OCI-LY1 (cell line): ENCODE measurements around the gene ZFYVE26.

Experiments used
- H2AFZ ChIP-seq: fragments of 200-600 bp; sonication (generic), shearing (Covaris generic); 2 replicates; pipeline ENCODE4 v1.6.0; 2014; ENCODE audit warnings: antibody characterized with exemption, mild to moderate bottlenecking, low read length
- H3F3A ChIP-seq: fragments of 200-600 bp; sonication (generic), shearing (Covaris generic); 2 replicates; pipeline ENCODE4 v1.6.0; 2014; ENCODE audit warnings: mild to moderate bottlenecking, antibody characterized with exemption, low read length, moderate library complexity; ENCODE audit not compliant: insufficient read depth
- H3K27ac ChIP-seq: fragments of 200-600 bp; sonication (generic); 2 replicates; pipeline ENCODE4 v1.5.1; 2014; ENCODE audit warnings: low read length, mixed run types, mild to moderate bottlenecking, low read depth; ENCODE audit not compliant: poor library complexity, severe bottlenecking
- H3K27me3 ChIP-seq: fragments of 200-600 bp; sonication (generic); 2 replicates; pipeline ENCODE4 v1.6.0; 2014; ENCODE audit warnings: antibody characterized with exemption, mild to moderate bottlenecking, low read length, moderate library complexity; ENCODE audit not compliant: insufficient read depth
- H3K36me3 ChIP-seq: fragments of 200-600 bp; sonication (generic); 2 replicates; pipeline ENCODE4 v1.6.1; 2014; ENCODE audit warnings: mild to moderate bottlenecking, antibody characterized with exemption, low read length, moderate library complexity, mixed read lengths; ENCODE audit not compliant: insufficient read depth
- H3K4me1 ChIP-seq: fragments of 200-600 bp; sonication (generic); 2 replicates; pipeline ENCODE4 v1.5.1; 2014; ENCODE audit warnings: mild to moderate bottlenecking, low read length, moderate library complexity; ENCODE audit not compliant: insufficient read depth, severe bottlenecking
- H3K4me2 ChIP-seq: fragments of 200-600 bp; sonication (generic), shearing (Covaris generic); 2 replicates; pipeline ENCODE4 v1.6.1; 2014; ENCODE audit warnings: low read length
- H3K4me3 ChIP-seq: fragments of 200-600 bp; sonication (generic); 2 replicates; pipeline ENCODE4 v1.5.1; 2014; ENCODE audit warnings: low read length, low read depth, mild to moderate bottlenecking, mixed read lengths; ENCODE audit not compliant: poor library complexity, severe bottlenecking
- H3K79me2 ChIP-seq: fragments of 200-600 bp; shearing (Covaris generic); 2 replicates; pipeline ENCODE4 v1.6.1; 2016; ENCODE audit warnings: mixed run types, low read length, mixed read lengths; ENCODE audit not compliant: insufficient read depth
- H3K9ac ChIP-seq: fragments of 200-600 bp; sonication (generic), shearing (Covaris generic); 2 replicates; pipeline ENCODE4 v1.6.1; 2014; ENCODE audit warnings: mild to moderate bottlenecking, low read length, mixed read lengths
- H3K9me2 ChIP-seq: fragments of 200-600 bp; sonication (generic), shearing (Covaris generic); 2 replicates; pipeline ENCODE4 v1.6.1; 2014; ENCODE audit warnings: low read depth, mild to moderate bottlenecking, low read length, mixed read lengths
- H3K9me3 ChIP-seq: fragments of 200-600 bp; shearing (Covaris generic); 2 replicates; pipeline ENCODE4 v1.6.1; 2014; ENCODE audit warnings: low read length, mixed read lengths
- H4K20me1 ChIP-seq: fragments of 200-600 bp; sonication (generic), shearing (Covaris generic); 2 replicates; pipeline ENCODE4 v1.6.0; 2016; ENCODE audit warnings: mild to moderate bottlenecking, low read length; ENCODE audit not compliant: insufficient read depth
- EZH2 ChIP-seq: fragments of 200-600 bp; sonication (generic), shearing (Covaris generic); IDR thresholded peaks from 2 replicates; pipeline ENCODE4 v1.8.0; 2017; ENCODE audit warnings: borderline replicate concordance, mixed run types, mild to moderate bottlenecking, antibody characterized with exemption, low read length, moderate library complexity, mixed read lengths
- TF ChIP-seq, protein P1 (sequence below): fragments of 200-600 bp; sonication (generic), shearing (Covaris generic); IDR thresholded peaks from 2 replicates; pipeline ENCODE4 v1.5.1; 2017; ENCODE audit warnings: mild to moderate bottlenecking, antibody characterized with exemption, low read length, moderate library complexity, mixed read lengths

ZFYVE26 gene

DNA sequence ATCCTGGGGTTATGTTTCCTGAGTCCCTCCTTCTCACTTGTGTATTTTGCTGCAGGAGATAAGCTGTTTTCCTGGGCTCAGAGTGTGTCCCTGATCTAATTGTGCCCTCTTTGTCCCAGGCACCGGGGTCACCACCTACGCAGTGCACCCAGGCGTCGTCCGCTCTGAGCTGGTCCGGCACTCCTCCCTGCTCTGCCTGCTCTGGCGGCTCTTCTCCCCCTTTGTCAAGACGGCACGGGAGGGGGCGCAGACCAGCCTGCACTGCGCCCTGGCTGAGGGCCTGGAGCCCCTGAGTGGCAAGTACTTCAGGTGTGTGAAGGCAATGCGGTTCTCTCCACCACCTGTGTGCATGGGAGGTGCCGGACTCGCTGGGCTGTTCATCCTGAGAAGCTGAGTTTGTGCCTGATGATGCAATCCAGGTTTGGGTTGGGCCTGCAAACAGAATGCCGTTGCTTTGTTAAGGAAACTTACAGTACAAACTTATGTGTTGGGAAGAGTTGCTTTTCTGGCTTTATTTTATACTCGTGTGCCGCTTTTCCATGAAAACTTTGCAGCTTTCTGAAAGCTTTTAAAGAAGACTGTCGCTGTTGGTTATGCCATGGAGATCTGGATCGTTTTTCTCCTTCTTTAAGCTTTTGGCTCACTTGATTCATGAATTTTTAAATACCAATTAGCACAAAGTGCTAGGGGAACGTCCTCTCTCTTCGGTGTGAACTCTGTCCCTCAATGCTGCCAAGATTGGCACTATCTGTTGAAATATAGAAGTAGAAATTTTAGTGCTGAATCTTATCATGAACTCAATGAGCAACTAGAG lies 87.1 kb downstream of the ZFYVE26 start:
- Histone ChIP-seq H2AFZ (no peak overlapping the region), H3K9me2 (no peaks in the 10 kb centered on the region), H3K9me3 (no peaks in the 10 kb centered on the region), H3K27ac (no peak overlapping the region), H3K4me3 (no peak overlapping the region), H3K9ac (no peak overlapping the region), H3K4me1 (no peaks in the 10 kb centered on the region), H3F3A (no peaks in the 10 kb centered on the region), H4K20me1 (no peaks in the 10 kb centered on the region), H3K27me3 (peaks cover 5% of the 10 kb centered on the region; the same call in 1 of the 2 replicates), H3K36me3 (no peaks in the 10 kb centered on the region), H3K79me2 (no peaks in the 10 kb centered on the region), H3K4me2 (no peak overlapping the region)
- no peak for TF ChIP-seq EZH2
- TF ChIP-seq, protein P1, sequence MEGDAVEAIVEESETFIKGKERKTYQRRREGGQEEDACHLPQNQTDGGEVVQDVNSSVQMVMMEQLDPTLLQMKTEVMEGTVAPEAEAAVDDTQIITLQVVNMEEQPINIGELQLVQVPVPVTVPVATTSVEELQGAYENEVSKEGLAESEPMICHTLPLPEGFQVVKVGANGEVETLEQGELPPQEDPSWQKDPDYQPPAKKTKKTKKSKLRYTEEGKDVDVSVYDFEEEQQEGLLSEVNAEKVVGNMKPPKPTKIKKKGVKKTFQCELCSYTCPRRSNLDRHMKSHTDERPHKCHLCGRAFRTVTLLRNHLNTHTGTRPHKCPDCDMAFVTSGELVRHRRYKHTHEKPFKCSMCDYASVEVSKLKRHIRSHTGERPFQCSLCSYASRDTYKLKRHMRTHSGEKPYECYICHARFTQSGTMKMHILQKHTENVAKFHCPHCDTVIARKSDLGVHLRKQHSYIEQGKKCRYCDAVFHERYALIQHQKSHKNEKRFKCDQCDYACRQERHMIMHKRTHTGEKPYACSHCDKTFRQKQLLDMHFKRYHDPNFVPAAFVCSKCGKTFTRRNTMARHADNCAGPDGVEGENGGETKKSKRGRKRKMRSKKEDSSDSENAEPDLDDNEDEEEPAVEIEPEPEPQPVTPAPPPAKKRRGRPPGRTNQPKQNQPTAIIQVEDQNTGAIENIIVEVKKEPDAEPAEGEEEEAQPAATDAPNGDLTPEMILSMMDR = no peak

GRCh38 chr14:67728258-67728657 lies 88.1 kb downstream of the ZFYVE26 start:
- H3K4me3 ChIP-seq = no peak overlapping the region
- H3K9ac ChIP-seq = no peak overlapping the region
- no peak for TF ChIP-seq EZH2
- TF ChIP-seq, protein P1 = no peak
- H3K27me3 ChIP-seq = peaks cover 12% of the 10 kb centered on the region; the same call in 1 of the 2 replicates
- no peak overlapping the region for H2AFZ ChIP-seq
- no peaks in the 10 kb centered on the region for H3K9me3 ChIP-seq
- H3K9me2 ChIP-seq = no peaks in the 10 kb centered on the region
- no peaks in the 10 kb centered on the region for H4K20me1 ChIP-seq
- H3K4me1 ChIP-seq = no peaks in the 10 kb centered on the region
- no peaks in the 10 kb centered on the region for H3F3A ChIP-seq
- no peak overlapping the region for H3K27ac ChIP-seq
- H3K4me2 ChIP-seq = no peak overlapping the region
- no peaks in the 10 kb centered on the region for H3K79me2 ChIP-seq
- H3K36me3 ChIP-seq = no peaks in the 10 kb centered on the region

DNA sequence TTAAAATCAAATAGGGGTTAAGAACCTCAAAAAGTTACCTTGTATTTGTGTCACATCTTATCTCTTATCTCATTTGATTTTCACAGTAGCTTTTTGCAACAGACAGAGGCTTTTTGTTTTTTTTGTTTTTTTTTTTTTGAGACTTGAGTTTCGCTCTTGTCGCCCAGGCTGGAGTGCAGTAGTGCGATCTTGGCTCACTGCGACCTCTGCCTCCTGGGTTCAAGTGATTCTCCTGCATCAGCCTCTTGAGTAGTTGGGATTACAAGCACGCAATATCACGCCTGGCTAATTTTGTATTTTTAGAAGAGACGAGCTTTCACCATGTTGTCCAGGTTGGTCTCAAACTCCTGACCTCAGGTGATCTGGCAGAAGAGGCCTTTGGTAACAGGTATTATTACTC lies 89.0 kb downstream of the ZFYVE26 start:
- Histone ChIP-seq H3K4me2 (no peak overlapping the region), H3K9me3 (no peaks in the 10 kb centered on the region), H3K79me2 (no peaks in the 10 kb centered on the region), H2AFZ (no peak overlapping the region), H3F3A (no peaks in the 10 kb centered on the region), H3K36me3 (no peaks in the 10 kb centered on the region), H3K9ac (no peak overlapping the region), H3K9me2 (no peaks in the 10 kb centered on the region), H3K4me1 (no peaks in the 10 kb centered on the region), H3K27me3 (peaks cover 14% of the 10 kb centered on the region; the same call in 1 of the 2 replicates), H3K4me3 (no peak overlapping the region), H3K27ac (no peak overlapping the region), H4K20me1 (no peaks in the 10 kb centered on the region)
- TF ChIP-seq, protein P1 = no peak
- TF ChIP-seq EZH2 = no peak
